C4-2B (cell line): ENCODE measurements around the gene HID1.

Source experiments
- CTCF ChIP-seq: fragments of 450-650 bp; conservative IDR thresholded peaks from 2 replicates; pipeline ENCODE4 v1.5.1; 2017; ENCODE audit warnings: mild to moderate bottlenecking
- ZFX ChIP-seq: fragments of 450-650 bp; IDR thresholded peaks from 2 replicates; pipeline ENCODE4 v1.6.1; 2017

GRCh38 chr17:74937064-74938051 lies 35.2 kb downstream of the HID1 start:
- no peak for TF ChIP-seq CTCF
- TF ChIP-seq ZFX = no peak
